NCI-H2107 treated with DMSO at 0.1 percent for 48 hours (cell line): ENCODE data around the gene RCN1.
"Not testable (repeated sequence)": the region's sequence is repeated elsewhere in the genome, so short reads cannot be mapped to it uniquely, and the experiment has no call there.

Experiments
- DNase-seq: peaks from one replicate; lab custom pipeline; 2025; ENCODE audit not compliant: unreplicated experiment; lab: John Stamatoyannopoulos, UW

Gene RCN1

DNA sequence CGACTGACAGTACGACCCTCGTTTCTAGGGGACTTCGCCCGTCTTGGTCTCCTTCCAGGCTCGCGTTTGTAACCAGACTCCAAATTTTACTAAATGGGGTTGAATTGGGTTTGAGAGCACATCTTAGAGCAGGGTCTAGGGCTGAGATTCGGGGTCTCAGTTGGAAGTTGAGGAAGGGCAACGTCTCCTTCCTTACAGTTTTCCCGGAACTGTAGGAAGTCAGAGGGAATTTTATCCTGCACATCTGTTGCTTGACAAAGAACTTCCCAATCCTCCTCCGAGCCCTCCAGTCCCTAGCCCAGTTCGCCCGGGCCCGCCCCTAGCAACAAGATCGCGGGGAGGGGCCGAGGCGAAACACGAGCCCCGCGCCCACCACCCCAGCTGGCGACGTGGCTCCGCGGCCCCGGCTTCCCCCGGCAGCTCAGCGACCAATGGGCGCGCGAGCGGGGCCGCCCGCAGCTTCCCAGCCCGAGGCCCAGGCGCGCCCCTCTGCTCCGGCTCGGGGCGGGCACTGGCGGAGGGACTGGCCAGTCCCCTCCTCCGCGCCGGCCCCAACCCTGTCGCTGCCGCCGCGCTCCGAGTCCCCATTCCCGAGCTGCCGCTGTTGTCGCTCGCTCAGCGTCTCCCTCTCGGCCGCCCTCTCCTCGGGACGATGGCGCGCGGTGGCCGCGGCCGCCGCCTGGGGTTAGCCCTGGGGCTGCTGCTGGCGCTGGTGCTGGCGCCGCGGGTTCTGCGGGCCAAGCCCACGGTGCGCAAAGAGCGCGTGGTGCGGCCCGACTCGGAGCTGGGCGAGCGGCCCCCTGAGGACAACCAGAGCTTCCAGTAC is at the start of gene RCN1:
Gene RCN1 (plus strand): TSS at position 530 of the 826 bp plus-strand sequence. CDS start 123 bp downstream, at position 653.
- DNase-seq, result no peak

DNA sequence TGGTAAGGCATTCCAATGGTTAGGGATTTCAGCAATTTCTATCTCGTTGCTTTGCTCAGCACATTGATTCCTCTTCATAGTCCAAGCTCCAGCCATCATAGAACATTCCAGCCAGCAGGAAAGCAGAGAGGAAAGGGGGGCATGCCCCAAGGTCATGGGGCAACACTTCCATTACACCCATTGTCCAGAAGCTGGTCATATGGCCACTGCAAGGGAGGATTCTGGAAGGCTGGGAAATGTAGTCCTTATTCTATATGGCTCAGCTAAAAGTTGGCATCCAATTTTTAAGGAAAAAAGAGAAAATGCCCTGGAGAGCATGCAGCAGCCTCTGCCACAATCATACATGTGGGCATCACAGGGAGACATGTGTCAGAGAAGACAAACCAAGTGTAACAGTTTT is 47.1 kb upstream of the RCN1 start:
- DNase-seq, result no peak

DNA sequence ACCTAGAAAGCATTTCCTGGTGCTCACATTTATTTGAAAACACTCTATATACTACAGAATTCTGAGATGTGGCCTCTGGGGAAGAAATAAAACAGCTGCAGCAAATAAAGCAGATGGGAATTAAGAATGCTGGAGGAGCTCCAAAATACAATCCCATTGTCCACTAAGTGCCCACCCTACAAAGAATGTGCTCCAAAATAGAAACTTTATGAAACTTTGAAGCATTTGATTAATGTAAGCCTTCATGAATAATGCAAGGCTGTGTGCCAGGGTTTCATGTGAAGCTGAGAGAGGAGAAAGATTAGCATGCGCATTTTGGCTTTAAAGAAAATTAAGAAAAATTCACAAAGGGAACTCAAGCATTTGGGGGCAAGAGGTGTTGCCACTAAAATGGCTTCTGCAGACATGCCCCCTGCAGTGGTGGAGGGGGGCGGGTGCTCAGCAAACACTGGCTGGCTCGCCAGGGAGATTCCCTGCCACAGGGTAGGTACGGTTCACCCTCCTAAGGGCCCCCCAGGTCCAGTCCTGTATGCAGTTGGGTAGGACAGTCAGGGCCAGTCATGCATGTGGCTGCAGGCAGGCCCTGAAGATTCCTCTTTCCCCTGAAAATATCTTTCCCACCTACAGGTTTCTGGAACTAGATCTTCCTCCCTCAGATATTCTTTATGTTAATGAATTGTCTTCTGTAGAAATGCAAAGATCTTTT is 46.6 kb upstream of the RCN1 start:
- no peak for DNase-seq

DNA sequence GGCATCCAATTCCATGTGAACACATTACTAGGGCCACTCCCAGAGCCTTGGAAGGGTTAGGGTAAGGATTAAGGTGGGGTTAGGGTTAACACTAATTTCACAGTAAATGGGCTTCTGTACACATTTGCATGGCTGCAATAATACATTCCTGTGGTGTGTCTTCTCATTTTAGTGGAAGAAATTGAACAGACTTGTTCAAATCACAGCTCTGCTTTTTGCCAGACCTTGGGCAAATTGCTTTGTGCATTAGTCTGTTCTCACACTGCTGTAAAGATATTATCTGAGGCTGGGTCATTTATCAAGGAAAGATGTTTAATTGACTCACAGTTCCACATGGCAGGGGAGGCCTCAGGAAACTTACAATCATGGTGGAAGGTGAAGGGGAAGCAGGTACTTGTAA is 45.4 kb upstream of the RCN1 start:
- DNase-seq, result no peak

DNA sequence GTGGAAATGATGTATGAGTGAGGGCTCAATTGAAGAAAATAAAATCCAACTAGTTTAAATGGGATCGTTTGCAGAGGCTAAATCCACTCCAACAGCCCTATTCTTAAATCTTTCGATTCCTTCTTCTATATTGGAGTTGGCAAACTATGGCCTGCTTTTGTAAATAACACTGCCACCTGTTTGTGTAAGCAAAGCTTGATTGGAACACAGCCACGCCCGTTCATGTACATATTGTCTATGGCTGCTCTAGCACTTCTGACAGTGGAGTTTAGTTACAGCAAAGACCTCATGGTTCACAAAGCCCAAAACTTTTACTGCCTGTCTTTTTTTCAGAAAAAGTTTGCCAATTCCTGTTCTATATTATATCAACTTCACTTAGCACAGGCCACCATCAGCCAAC is 40.6 kb upstream of the RCN1 start:
- DNase-seq, result no peak

DNA sequence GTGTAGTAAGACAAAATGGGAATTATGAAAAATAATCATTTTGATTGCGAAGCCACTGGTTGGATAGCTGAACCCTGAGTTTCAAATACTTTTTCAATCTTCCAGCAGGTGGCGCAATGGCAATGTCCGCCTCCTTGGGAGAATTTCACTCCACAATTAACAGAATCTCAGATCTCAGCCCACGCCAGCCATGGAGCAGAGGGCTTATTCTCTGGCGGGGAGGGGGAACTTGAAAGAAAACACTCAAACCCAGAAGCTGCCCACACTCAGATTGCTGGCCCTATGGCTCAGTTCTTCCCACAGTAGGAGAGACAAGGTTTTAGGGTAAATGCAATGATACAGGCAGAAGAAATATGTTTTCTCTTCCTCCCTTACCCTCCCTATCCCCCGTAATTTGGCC is 38.7 kb upstream of the RCN1 start:
- DNase-seq, result peak; percentile 11

DNA sequence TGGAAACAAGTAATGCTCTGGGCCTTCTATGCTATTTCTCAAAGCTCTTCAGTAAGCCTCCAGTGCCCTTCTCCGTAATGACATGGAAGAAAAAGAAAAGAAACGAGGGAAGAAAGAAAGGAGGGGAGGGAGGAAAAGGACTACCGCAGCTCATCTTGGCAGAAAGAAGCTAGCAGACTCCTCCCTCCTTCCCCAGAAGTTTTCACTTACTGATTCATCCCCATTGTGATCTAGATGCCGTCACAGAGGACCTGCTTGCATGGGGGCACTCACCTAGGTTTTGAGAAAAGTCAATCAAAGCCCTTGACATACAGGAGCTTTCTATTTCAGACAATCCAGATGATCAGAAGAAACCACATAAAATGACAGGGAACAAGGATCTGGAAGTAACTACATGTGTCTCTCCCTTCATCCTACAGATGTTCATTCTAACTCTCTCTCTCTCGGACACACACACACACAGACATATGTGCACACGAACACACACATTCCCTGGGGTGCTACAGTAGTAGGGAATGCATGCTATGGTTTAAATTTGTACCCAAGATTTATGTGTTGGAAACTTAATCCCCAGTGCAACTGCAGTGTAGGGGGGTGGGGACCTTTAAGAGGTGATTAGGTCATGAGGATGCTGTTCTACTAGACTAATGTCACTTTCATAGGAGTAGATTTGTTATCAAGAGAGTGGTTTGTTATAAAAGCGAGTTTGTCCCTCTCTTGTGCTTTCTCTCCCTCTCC is 37.6 kb upstream of the RCN1 start:
- DNase-seq, result no peak

DNA sequence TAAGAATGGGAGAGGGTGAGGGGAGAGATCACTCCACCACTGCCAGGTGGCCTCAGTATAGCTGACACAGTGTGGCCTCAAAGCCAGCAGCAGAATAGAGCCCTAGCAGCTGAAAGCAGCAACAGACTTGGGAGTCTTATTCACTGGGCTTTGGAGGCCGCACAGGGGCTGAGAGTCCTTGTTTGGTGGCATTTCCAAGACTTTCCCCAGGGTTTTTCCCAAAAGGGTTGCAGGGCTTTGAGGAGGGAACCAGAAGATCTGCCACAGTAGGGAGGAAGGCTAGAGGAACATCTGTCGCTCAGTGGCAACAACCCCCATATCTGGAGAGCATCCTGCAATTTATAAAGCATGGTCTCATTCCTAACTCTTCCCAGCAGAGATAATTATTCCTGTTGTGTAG is 35.0 kb upstream of the RCN1 start:
- DNase-seq, result no peak

DNA sequence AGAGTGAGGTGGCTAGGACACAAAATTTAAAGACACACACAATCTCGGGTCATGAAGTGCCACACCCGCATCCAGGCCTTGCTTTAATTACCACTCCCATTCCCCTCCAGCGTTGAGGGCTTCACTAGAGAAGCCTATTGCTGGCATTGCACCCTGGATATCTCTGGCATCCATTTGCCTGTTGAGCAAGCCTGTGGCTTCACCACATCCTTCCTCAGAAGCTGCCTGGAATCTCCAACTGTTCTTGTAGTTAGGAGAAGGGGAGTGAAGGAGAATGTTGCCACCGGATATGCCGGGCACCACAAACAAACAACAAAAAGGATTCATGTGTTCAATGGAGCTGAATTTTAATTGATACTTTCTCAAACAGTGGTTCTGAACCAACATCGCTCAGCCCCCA is 34.4 kb upstream of the RCN1 start:
- no peak for DNase-seq

DNA sequence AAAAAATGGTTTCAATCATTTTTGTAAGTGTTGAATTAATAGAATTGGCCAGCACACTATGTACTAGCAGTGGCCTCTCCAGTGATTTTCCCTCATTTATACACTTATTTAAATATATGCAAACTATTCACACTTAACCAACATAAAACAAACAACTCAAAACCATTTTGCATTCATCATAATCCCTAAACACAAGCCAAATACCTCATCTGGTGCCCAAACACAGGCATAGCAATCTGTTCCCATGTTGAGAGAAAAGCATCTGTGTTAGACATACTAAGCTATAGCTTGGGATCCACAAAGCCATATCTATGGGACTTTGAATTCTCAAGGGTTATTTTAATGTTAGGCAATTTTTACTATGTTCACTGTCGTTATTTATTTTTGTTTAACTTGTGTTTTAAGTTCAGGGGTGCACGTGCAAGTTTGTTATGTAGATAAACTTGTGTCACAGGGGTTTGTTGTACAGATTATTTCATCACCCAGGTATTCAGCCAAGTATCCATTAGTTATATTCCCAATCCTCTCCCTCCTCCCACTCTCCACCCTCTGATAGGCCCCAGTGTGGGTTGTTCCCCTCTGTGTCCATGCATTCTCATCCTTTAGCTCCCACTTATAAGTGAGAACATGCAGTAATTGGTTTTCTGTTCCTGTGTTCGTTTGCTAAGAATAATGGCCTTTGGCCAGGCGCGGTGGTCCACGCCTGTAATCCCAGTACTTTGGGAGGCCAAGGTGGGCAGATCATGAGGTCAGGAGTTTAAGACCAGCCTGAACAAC is 31.0 kb upstream of the RCN1 start:
- DNase-seq, result no peak

DNA sequence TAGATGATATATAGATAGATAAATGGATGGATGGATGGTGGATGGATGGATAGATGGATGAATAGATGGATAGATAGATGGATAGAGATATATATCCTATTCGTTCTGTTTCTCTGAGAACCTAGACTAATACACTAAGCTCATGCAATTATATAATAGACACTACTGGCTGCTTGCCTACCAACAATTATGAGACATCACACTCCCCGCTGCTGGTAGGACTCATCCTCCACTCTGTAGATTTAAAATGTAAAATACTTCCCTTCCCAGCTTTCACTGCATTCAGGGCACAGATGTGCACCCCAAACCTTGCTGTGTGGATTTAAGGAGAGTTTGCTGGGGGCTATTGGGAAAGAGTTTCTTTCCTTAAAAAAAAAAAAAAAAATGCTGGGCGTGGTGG is 28.3 kb upstream of the RCN1 start:
- DNase-seq, result no peak

DNA sequence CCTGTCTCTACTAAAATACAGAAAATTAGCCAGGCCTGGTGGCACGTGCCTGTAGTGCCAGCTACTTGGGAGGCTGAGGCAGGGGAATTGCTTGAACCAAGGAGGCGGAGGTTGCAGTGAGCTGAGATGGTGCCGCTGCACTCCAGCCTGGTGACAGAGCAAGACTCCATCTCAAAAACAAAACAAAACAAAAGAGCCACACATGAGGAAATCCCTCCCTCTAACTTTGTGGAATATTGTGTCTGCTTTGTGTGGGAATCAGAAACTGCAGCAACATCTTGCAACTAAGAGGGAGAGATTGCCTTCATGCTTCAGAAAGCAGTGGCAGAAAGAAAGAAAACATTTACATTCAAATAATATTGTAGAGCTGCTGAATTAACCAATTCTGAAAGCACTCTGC is 27.8 kb upstream of the RCN1 start:
- DNase-seq, result not testable (repeated sequence)

DNA sequence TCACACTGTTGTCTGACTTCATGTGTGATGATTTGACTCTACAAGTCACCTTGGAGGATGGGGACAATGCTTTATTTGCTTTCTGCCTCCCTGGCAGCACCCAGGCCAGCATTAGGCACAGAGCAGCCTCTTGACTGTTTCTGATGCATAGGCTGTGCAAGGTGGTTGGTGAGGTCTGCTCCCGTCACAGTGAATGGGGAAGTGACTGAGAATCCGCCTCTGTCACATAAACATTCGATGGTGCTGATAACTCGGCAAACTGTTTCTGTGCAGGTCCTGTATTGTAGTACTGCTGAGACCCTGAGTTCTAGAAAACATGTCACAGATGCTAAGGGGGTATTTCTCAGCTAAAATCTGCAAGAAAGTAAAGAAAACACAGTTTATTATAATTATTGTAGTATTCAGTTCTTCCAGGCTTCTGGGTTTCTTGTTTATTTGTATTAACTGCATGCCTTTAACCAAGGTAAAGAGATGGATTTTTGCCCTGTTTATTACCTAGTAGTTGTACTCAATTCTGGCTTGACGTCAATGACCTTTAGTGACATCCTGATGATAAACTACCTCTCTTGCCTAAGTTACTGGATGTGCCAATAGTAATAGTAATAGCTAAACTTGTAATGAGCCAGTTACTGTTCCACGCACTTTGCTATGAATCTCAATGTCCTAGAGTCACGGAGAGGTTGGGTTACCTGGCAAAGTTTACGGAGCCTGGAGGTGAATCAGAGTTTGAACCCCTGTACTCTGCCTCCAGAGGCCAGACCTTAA is 24.8 kb upstream of the RCN1 start:
- DNase-seq, result no peak

DNA sequence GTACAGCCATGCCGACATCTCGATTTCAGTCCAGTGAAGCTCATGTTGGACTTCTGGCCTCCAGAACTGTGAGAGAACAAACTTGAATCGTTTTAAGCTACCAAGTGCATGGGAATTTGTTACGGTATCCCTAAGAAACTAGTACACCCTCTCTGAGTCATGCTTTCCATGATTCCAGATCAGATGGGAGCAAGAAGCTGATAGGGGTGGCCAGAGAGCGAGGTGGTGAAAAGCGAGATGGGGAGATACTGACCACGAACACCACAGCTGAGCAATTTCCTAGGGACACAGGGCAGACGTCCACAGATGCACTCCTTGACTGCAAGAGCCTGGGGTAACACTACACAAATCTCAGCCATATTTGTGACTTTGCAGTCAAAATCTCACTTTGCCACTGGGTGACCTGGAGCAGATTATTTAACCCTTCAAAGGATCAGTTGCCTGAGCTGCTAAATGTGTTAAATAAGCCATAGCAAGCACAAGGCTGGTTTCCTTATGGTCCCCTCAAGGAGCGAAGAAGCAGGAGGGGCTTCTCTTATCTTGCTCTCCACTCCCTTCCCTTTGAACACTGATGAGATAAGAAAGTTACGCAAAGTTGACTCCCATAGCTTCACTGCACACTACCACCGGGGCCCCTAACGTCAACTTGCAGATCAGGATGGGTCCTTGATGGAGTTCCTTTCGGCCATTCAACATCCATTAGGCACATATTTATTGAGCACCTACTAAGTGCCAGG is 22.6 kb upstream of the RCN1 start:
- DNase-seq, result no peak

DNA sequence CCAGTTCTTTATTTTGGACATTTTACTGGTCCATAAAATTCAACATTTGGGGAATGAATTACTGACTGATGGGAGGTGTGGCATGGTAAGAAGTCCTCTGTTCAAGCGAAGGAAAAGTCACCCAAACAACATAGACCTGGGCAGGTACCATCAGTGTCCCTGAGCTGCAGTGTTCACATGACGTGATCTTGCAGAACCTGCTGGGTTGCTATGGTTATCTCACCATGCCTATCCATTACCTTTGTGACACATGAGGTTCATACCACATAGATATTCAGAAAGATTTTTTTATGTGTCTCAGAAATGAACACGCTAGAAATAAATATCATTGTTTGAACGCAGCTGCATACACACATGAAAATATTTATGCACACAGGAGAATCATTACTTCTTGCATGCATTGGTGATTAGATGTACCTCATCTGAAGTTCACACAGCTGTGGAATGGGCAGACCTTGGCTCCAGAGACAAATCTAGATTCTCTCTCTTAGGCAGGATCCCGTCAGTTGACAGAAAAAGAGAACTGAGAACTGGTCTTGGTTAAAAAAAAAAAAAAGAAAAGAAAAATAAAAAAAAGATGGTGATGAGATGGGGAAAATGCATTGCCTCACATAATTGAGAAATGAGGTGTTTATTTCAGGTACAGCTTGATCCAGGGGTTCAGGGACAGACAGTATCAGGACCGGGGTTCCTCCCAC is 21.4 kb upstream of the RCN1 start:
- DNase-seq, result no peak

DNA sequence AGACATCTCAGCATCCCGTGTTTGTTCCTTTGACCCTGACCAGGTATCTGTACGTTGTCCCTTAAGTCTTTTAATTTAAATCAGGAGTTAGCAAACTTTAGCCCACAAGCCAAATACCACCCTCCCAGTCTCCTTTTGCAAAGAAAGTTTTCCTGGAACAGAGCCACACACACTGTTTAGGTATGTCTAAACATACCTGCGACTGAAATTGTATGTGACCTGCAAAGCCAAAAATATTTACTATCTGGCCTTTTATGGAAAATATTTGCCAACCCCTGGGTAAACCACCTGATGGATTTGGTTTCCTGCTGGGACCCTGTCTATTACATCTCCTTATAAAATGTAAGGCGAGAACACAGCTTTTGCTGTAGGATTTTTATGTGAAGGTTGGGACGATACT is 20.2 kb upstream of the RCN1 start:
- DNase-seq, result no peak

DNA sequence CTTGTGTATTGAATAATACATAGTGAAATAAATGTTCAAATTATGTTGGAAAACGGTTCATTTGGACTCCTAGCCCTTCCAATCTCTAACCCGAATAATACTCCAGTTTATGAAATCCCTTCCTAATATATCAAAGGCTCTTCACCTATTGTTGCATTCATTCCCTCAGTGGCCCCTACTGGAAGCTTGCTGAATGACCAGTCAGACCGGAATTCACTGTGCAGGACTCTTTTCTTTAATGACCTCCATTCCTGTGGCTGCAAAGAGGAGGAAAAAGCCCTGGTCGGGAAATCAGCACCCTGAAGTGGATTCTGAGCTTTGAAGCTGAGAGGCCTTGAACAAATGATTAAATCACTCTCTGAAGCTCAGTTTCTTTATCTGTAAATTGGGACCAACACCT is 19.1 kb upstream of the RCN1 start:
- no peak for DNase-seq

DNA sequence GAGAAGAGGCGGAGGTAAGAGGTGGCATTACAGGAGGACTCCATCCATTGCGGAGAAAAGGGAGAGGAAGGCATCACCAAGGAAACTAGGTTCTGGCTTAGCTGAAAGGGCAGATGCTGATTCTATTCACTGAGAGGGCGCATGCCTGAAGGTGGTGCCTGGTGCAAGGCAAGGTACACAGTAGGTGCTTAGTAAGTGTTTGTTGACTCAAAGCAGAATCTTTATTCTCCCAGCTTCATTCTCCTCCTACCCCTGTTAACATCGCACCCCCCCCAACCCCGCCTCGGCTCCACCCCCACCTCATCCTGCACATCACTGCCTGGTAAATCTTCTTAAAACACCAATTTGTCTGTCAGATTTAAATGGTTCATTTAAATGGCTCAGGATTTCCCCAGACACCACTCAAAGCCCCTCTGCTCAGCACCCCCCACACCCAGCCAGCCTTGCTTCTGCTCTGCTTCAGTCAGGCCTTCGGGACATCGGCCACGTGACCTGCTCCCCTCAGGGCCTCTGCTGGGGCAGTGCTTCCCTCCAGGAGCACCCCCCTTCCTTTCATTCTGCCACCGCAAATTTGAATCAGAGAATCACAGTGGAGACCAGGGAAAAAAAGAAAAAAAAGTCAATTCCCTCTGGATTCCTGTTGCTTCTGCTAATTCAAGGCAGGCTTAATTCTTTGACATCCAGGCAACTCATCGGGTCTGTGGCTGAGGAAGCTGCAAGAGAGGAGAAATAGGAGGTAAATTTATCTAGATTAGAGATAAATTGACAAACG is 17.8 kb upstream of the RCN1 start:
- no peak for DNase-seq
